Liver (tissue), 3 donors: ENCODE data around the gene KPNA2.

Source experiments
- CTCF ChIP-seq: fragments of 150-350 bp; IDR thresholded peaks from 2 replicates; pipeline ENCODE4 v1.5.1; 2017; ENCODE audit warnings: improper control_type of control experiment, low read depth, low read length; ENCODE audit not compliant: missing input control
- GABPA ChIP-seq, 2 donors: IDR thresholded peaks in 1 of 2; conservative IDR thresholded peaks in 1 of 2; 2 replicates each; pipeline ENCODE4 v1.6.1; 2016; ENCODE audit warnings: antibody characterized with exemption in 2 of 2, mild to moderate bottlenecking in 1 of 2, moderate library complexity in 1 of 2
- MAX ChIP-seq: IDR thresholded peaks from 2 replicates; pipeline ENCODE4 v1.6.1; 2016; ENCODE audit warnings: antibody characterized with exemption
- REST ChIP-seq: IDR thresholded peaks from 2 replicates; pipeline ENCODE4 v1.6.1; 2016; ENCODE audit warnings: antibody characterized with exemption, mild to moderate bottlenecking
- TAF1 ChIP-seq: conservative IDR thresholded peaks from 2 replicates; pipeline ENCODE4 v1.6.1; 2016; ENCODE audit warnings: antibody characterized with exemption, mild to moderate bottlenecking
- donor health status: healthy.
- donor health status: healthy.

GRCh38 chr17:68080411-68081150 lies 45.0 kb downstream of the KPNA2 start:
- no peak for TF ChIP-seq CTCF
- no peak for TF ChIP-seq MAX
- no peak for TF ChIP-seq TAF1
- TF ChIP-seq REST, result no peak
- no peak for TF ChIP-seq GABPA (IDR thresholded peaks at IDR 0.05 in 1 of 2, conservative IDR thresholded peaks at IDR 0.05 in 1 of 2)
